ENCODE data around the gene PACRG. TPM values are rescaled to one million over a fixed set of nuclear protein-coding genes. Genes with fewer than 3 reads are reported as not detected.

Gene PACRG
- total and polyA plus RNA-seq, 2 of the 4 experiments (the other 2 are of a cell fraction) = not detected

DNA sequence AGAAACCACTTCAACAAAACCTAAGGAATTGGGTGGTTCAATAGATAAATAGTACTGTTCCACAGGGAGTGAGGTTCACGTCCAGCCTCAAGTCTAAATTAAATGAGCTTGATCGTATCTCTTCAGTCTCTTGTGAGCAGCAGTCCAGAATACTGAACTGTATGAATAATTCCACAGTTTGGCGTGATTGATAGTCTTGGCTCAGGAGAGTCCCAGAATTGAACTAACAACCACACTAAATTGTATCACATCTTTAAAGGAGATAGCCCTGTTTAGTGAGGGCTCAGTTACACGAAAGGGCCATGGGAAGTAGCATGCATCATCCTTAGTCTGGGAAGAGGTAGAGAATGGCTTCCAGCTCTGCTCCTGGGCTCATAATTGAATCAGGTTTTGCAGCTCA is 224.6 kb downstream of the PACRG start:
- H4K5ac ChIP-seq (ENCODE audit: low read depth, low read length) = no peak overlapping the region
- H3K56ac ChIP-seq (ENCODE audit: extremely low read depth, insufficient read depth, low read length) = no peak overlapping the region
- no peak overlapping the region for H4K8ac ChIP-seq (ENCODE audit: low read depth in 2 of 2, low read length in 2 of 2)
- no peak overlapping the region for H3K9ac ChIP-seq (ENCODE audit: low read depth, low read length)
- dilution Hi-C loops (cut with HindIII; ENCODE audit: low sequenced_read_pairs, unreplicated experiment) = no loop called here
- H4K91ac ChIP-seq (ENCODE audit: insufficient read depth, low read depth, low read length) = no peak overlapping the region
- H2AK9ac ChIP-seq (replicated peaks; ENCODE audit: low read depth, low read length, poor library complexity) = no peak overlapping the region
- no peaks in the 10 kb centered on the region for H4K20me1 ChIP-seq (ENCODE audit: insufficient read depth, low read length)
- no CpG with 5 or more reads among the region's 4 CpGs for WGBS, 2 experiments (ENCODE audit: extremely low coverage in 2 of 2, insufficient read length in 1 of 2)
- H2AK5ac ChIP-seq (ENCODE audit: low read depth, low read length) = no peak overlapping the region
- H3K79me1 ChIP-seq (ENCODE audit: low read depth in 1 of 2, low read length in 2 of 2) = no peaks in the 10 kb centered on the region
- no peak overlapping the region for H3K4me3 ChIP-seq (ENCODE audit: insufficient read depth, low read depth, low read length)
- H3K27me3 ChIP-seq (ENCODE audit: control insufficient read depth, insufficient read depth, low read length) = no peaks in the 10 kb centered on the region
- no peak overlapping the region for H2BK15ac ChIP-seq (ENCODE audit: low read depth, low read length)
- ChIA-PET POLR2A (ENCODE audit: unreplicated experiment) (no interaction called here), CTCF (no interaction called here)
- no TSS peak for BruUV-seq (replicated peaks)
- H3K9me1 ChIP-seq (ENCODE audit: insufficient read depth, low read length) = no peaks in the 10 kb centered on the region
- H2BK20ac ChIP-seq (ENCODE audit: low read depth, low read length) = no peak overlapping the region
- no peaks in the 10 kb centered on the region for H3K9me3 ChIP-seq (ENCODE audit: control insufficient read depth, insufficient read depth, low read length)
- H3K4ac ChIP-seq (ENCODE audit: low read depth, low read length) = no peak overlapping the region
- ATAC-seq (ENCODE audit: low read depth) = no peak
- no peak overlapping the region for H3K23ac ChIP-seq (ENCODE audit: low read depth, low read length)
- no peak for DNase-seq
- no peak overlapping the region for H3K4me2 ChIP-seq (ENCODE audit: low read depth, low read length)
- intact Hi-C loops (cut with micrococcal nuclease) = no loop called here
- no peaks in the 10 kb centered on the region for H3K36me3 ChIP-seq (ENCODE audit: control insufficient read depth, insufficient read depth, low read length)
- no peak overlapping the region for H3K18ac ChIP-seq (ENCODE audit: low read depth, low read length)
- no peak overlapping the region for H3K27ac ChIP-seq (ENCODE audit: insufficient read depth, low read length)
- no peak overlapping the region for H2BK5ac ChIP-seq (ENCODE audit: low read depth, low read length, poor library complexity, severe bottlenecking)
- no peak overlapping the region for H2AFZ ChIP-seq (replicated peaks; ENCODE audit: low read length, poor library complexity)
- H3K4me1 ChIP-seq (ENCODE audit: control insufficient read depth, insufficient read depth, low read length) = no peaks in the 10 kb centered on the region
- no peak for TF ChIP-seq RAD21 (IDR thresholded peaks at IDR 0.05; ENCODE audit: low read length)
- H2BK120ac ChIP-seq (ENCODE audit: low read depth, low read length) = no peak overlapping the region
- H3K14ac ChIP-seq (replicated peaks; ENCODE audit: low read depth, low read length) = no peak overlapping the region
- in situ Hi-C loops (cut with MboI; ENCODE audit: low sequenced_read_pairs) = no loop called here
